Mesothelial cell of epicardium (in vitro differentiated cells): Measurements from ENCODE around the gene CCDC149. TPM values are rescaled to one million over a fixed set of nuclear protein-coding genes. Genes with fewer than 3 reads are reported as not detected.

Source experiments
- DNase-seq, 2 experiments: peaks; one replicate each; pipeline ENCODE4 v3.0.0; 2021; ENCODE audit warnings: low spot score in 2 of 2; ENCODE audit not compliant: unreplicated experiment in 2 of 2
- H3K27ac Mint-ChIP-seq: 2 replicates; pipeline ENCODE4 v1.8.0; 2021; ENCODE audit warnings: mixed read lengths
- H3K27me3 Mint-ChIP-seq: 2 replicates; pipeline ENCODE4 v1.8.0; 2021; ENCODE audit warnings: low read depth, mixed read lengths
- H3K36me3 Mint-ChIP-seq: 2 replicates; pipeline ENCODE4 v1.8.0; 2021; ENCODE audit warnings: mixed read lengths
- H3K4me1 Mint-ChIP-seq: 2 replicates; pipeline ENCODE4 v1.8.0; 2021; ENCODE audit warnings: mixed read lengths
- H3K4me3 Mint-ChIP-seq: 2 replicates; pipeline ENCODE4 v1.8.0; 2021; ENCODE audit warnings: mild to moderate bottlenecking, moderate library complexity, mixed read lengths
- H3K9me3 Mint-ChIP-seq: 2 replicates; pipeline ENCODE4 v1.8.0; 2021; ENCODE audit warnings: mixed read lengths
- CTCF ChIP-seq: fragments of 200-600 bp; sonication (generic); IDR thresholded peaks from one replicate; pipeline ENCODE4 v1.5.0; 2021; ENCODE audit warnings: antibody characterized with exemption; ENCODE audit not compliant: unreplicated experiment
- total RNA-seq: library from RNA; stranded (reverse); gene quantifications from 3 replicates; pipeline ENCODE4 v1.2.1, GENCODE V29; 2021

CCDC149 gene
- total RNA-seq, 1 donor from 2014 or later, result 16.2 TPM

GRCh38 chr4:24813732-24814131 lies 99.1 kb downstream of the CCDC149 start:
- H3K27ac Mint-ChIP-seq, result no peak overlapping the region
- TF ChIP-seq CTCF, result no peak
- no peaks in the 10 kb centered on the region for H3K27me3 Mint-ChIP-seq
- no peaks in the 10 kb centered on the region for H3K4me1 Mint-ChIP-seq
- peaks cover 10% of the 10 kb centered on the region for H3K9me3 Mint-ChIP-seq
- no peak overlapping the region for H3K4me3 Mint-ChIP-seq
- no peak for DNase-seq
- H3K36me3 Mint-ChIP-seq, result peaks cover 20% of the 10 kb centered on the region

- H3K4me3 Mint-ChIP-seq, result no peak overlapping the region
- no peak for TF ChIP-seq CTCF
- no peak overlapping the region for H3K27ac Mint-ChIP-seq
- no peaks in the 10 kb centered on the region for H3K4me1 Mint-ChIP-seq
- peaks cover 10% of the 10 kb centered on the region for H3K9me3 Mint-ChIP-seq
- H3K27me3 Mint-ChIP-seq, result no peaks in the 10 kb centered on the region
- peaks cover 19% of the 10 kb centered on the region for H3K36me3 Mint-ChIP-seq
- no peak for DNase-seq
These were observed 101.8 kb downstream of the CCDC149 start for GRCh38 chr4:24810871-24811631.

- Mint-ChIP-seq H3K4me1 (peaks cover 2% of the 10 kb centered on the region), H3K36me3 (peaks cover 19% of the 10 kb centered on the region), H3K27ac (no peak overlapping the region)
These were observed 102.9 kb downstream of the CCDC149 start for GRCh38 chr4:24809815-24810405.

DNA sequence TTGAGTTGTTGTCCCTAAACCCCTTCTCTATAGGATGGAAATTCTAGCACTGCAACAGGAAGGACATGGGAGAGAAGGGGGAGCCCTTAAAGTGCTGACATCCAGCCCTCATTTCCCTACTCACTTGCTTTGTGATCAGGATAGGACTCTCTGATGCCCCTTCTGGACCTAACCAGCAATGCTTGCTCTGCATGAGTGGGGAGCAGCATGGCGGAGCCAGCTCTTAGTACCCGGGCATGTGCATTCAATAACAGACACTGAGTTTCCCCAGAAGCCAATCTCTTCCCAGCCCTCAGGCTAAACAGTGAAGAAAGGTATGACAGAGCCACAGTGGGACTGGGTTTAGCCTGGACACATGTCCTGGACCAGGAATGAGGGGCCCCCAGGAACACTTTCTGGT lies 103.5 kb downstream of the CCDC149 start:
- no peaks in the 10 kb centered on the region for H3K27me3 Mint-ChIP-seq
- no peak overlapping the region for H3K27ac Mint-ChIP-seq
- no peak overlapping the region for H3K4me3 Mint-ChIP-seq
- no peak for TF ChIP-seq CTCF
- peaks cover 19% of the 10 kb centered on the region for H3K36me3 Mint-ChIP-seq
- peaks cover 10% of the 10 kb centered on the region for H3K9me3 Mint-ChIP-seq
- peaks cover 8% of the 10 kb centered on the region for H3K4me1 Mint-ChIP-seq
- DNase-seq, result no peak

More at GRCh38 chr4:24809815-24810405, 102.9 kb downstream of the CCDC149 start:
- Mint-ChIP-seq H3K9me3 (peaks cover 10% of the 10 kb centered on the region), H3K4me3 (no peak overlapping the region), H3K27me3 (no peaks in the 10 kb centered on the region)
- no peak for DNase-seq
- no peak for TF ChIP-seq CTCF

- Mint-ChIP-seq H3K27me3 (no peaks in the 10 kb centered on the region), H3K27ac (no peak overlapping the region), H3K4me3 (no peak overlapping the region), H3K9me3 (peaks cover 10% of the 10 kb centered on the region), H3K4me1 (peaks cover 8% of the 10 kb centered on the region), H3K36me3 (peaks cover 19% of the 10 kb centered on the region)
- DNase-seq, result no peak
- no peak for TF ChIP-seq CTCF
These were observed 103.9 kb downstream of the CCDC149 start for GRCh38 chr4:24808955-24809354.
